GM23338 (cell line): ENCODE results near the gene FAM53A. TPM values are rescaled to one million over a fixed set of nuclear protein-coding genes. Genes with fewer than 3 reads are reported as not detected.

Experiments
- ATAC-seq: fragments of 200-7000 bp; cut with Tn5 transposase; 3 replicates; pipeline ENCODE4 v1.9.1; 2020
- DNase-seq: peaks from one replicate; pipeline ENCODE4 v3.0.0-alpha.2; 2015; ENCODE audit warnings: low spot score
- H2AFZ ChIP-seq: fragments of 200-600 bp; sonication (generic); 2 replicates; pipeline ENCODE4 v1.8.0; 2016; ENCODE audit warnings: antibody characterized with exemption, mild to moderate bottlenecking, moderate library complexity
- H3F3A ChIP-seq: fragments of 200-600 bp; sonication (generic); replicated peaks from 2 replicates; pipeline ENCODE4 v1.8.0; 2017; ENCODE audit warnings: antibody characterized with exemption, mixed run types, low read depth
- H3K27ac ChIP-seq: fragments of 200-600 bp; sonication (generic); 2 replicates; pipeline ENCODE4 v1.6.1; 2016; ENCODE audit warnings: low read depth
- H3K27me3 ChIP-seq: fragments of 200-600 bp; sonication (generic); 2 replicates; pipeline ENCODE4 v1.8.0; 2016; ENCODE audit warnings: mild to moderate bottlenecking, mixed run types, moderate library complexity; ENCODE audit not compliant: insufficient read depth
- H3K36me3 ChIP-seq: fragments of 200-600 bp; sonication (generic); 2 replicates; pipeline ENCODE4 v1.8.0; 2016; ENCODE audit warnings: mild to moderate bottlenecking; ENCODE audit not compliant: insufficient read depth
- H3K4me1 ChIP-seq: fragments of 200-600 bp; sonication (generic); 2 replicates; pipeline ENCODE4 v1.8.0; 2016; ENCODE audit warnings: mild to moderate bottlenecking, moderate library complexity; ENCODE audit not compliant: insufficient read depth
- H3K4me2 ChIP-seq: fragments of 200-600 bp; sonication (generic); 2 replicates; pipeline ENCODE4 v1.7.1; 2017; ENCODE audit warnings: mixed run types
- H3K4me3 ChIP-seq: fragments of 200-600 bp; sonication (generic); 2 replicates; pipeline ENCODE4 v1.6.1; 2016; ENCODE audit warnings: mixed run types
- H3K79me2 ChIP-seq: fragments of 200-600 bp; sonication (generic); replicated peaks from 2 replicates; pipeline ENCODE4 v1.8.0; 2017; ENCODE audit warnings: mild to moderate bottlenecking; ENCODE audit not compliant: insufficient read depth
- H3K9me2 ChIP-seq: fragments of 200-600 bp; sonication (generic); 2 replicates; pipeline ENCODE4 v1.8.0; 2017; ENCODE audit not compliant: insufficient read depth
- H4K20me1 ChIP-seq: fragments of 200-600 bp; sonication (generic); replicated peaks from 2 replicates; pipeline ENCODE4 v1.8.0; 2017; ENCODE audit warnings: mild to moderate bottlenecking; ENCODE audit not compliant: insufficient read depth
- H3K27ac Mint-ChIP-seq: 2 replicates; pipeline ENCODE4 v1.8.0; 2020; ENCODE audit warnings: inconsistent platforms, mild to moderate bottlenecking, moderate library complexity, mixed read lengths
- H3K27me3 Mint-ChIP-seq: 3 replicates; pipeline ENCODE4 v1.8.0; 2022; ENCODE audit warnings: low read depth, mild to moderate bottlenecking, moderate library complexity, mixed read lengths, inconsistent platforms; ENCODE audit not compliant: insufficient read depth, poor library complexity
- H3K36me3 Mint-ChIP-seq: 3 replicates; pipeline ENCODE4 v1.8.0; 2021; ENCODE audit warnings: low read depth, mild to moderate bottlenecking, inconsistent platforms, moderate library complexity, mixed read lengths
- H3K4me1 Mint-ChIP-seq: 3 replicates; pipeline ENCODE4 v1.8.0; 2020; ENCODE audit warnings: mild to moderate bottlenecking, inconsistent platforms, mixed read lengths
- H3K4me3 Mint-ChIP-seq: 3 replicates; pipeline ENCODE4 v1.8.0; 2021; ENCODE audit warnings: moderate library complexity, mild to moderate bottlenecking, inconsistent platforms, mixed read lengths
- H3K9me3 Mint-ChIP-seq: 3 replicates; pipeline ENCODE4 v1.8.0; 2020; ENCODE audit warnings: moderate library complexity, mild to moderate bottlenecking, inconsistent platforms, mixed read lengths
- CREB1 ChIP-seq: fragments of 250-450 bp; sonication (Bioruptor Pico); IDR thresholded peaks from 2 replicates; pipeline ENCODE4 v1.5.0; 2020; ENCODE audit warnings: low read depth, mild to moderate bottlenecking, moderate library complexity
- EZH2 ChIP-seq: fragments of 200-600 bp; sonication (generic); IDR thresholded peaks from one replicate; pipeline ENCODE4 v1.8.0; 2017; ENCODE audit warnings: antibody characterized with exemption, mild to moderate bottlenecking, low read depth; ENCODE audit not compliant: unreplicated experiment
- EZH2phosphoT487 ChIP-seq: fragments of 200-600 bp; sonication (generic); IDR thresholded peaks from one replicate; pipeline ENCODE4 v1.8.1; 2018; ENCODE audit warnings: antibody characterized with exemption; ENCODE audit not compliant: unreplicated experiment
- JUNB ChIP-seq: IDR thresholded peaks from one replicate; pipeline ENCODE4 v1.6.1; 2016; ENCODE audit warnings: antibody characterized with exemption; ENCODE audit not compliant: unreplicated experiment
- NANOG ChIP-seq: IDR thresholded peaks from 2 replicates; pipeline ENCODE4 v1.6.1; 2016; ENCODE audit warnings: antibody characterized with exemption, borderline replicate concordance
- POLR2AphosphoS5 ChIP-seq: IDR thresholded peaks from 2 replicates; pipeline ENCODE4 v1.6.1; 2016; ENCODE audit warnings: antibody characterized with exemption, low read depth
- STAT1 ChIP-seq: IDR thresholded peaks from one replicate; pipeline ENCODE4 v1.6.1; 2016; ENCODE audit warnings: antibody characterized with exemption; ENCODE audit not compliant: unreplicated experiment
- ZNF114 ChIP-seq: fragments of 250-450 bp; sonication (Bioruptor Pico); IDR thresholded peaks from 2 replicates; pipeline ENCODE4 v1.5.0; 2020; ENCODE audit warnings: mild to moderate bottlenecking, moderate library complexity
- ZNF331 ChIP-seq: fragments of 250-450 bp; sonication (Bioruptor Pico); IDR thresholded peaks from 2 replicates; pipeline ENCODE4 v1.5.0; 2020; ENCODE audit warnings: low read depth, mild to moderate bottlenecking, moderate library complexity
- polyA plus RNA-seq: library from polyadenylated mRNA; unstranded; fragments of >200 nt; fragmentation: Nextera tagmentation; extraction: Ambion mirVana; gene quantifications from 2 replicates; pipeline ENCODE4 v1.2.1, GENCODE V29; 2016
- total RNA-seq: library from RNA; depleted of rRNA; stranded (reverse); fragments of >200 nt; shearing (Covaris generic); gene quantifications from 2 replicates; pipeline ENCODE4 v1.2.3, GENCODE V29; 2014
- TF ChIP-seq, protein P1 (sequence below): IDR thresholded peaks from one replicate; pipeline ENCODE4 v1.6.1; 2018; ENCODE audit warnings: antibody characterized with exemption; ENCODE audit not compliant: unreplicated experiment
- TF ChIP-seq, protein P2 (sequence below): IDR thresholded peaks from 2 replicates; pipeline ENCODE4 v1.6.1; 2016; ENCODE audit warnings: antibody characterized with exemption
- TF ChIP-seq, protein P3 (sequence below), 2 experiments: fragments of 200-600 bp in 1 of 2; sonication (generic) in 1 of 2; conservative IDR thresholded peaks; 2 replicates each; pipeline versions ENCODE4 v1.5.1 to v1.6.1; 2016 to 2017; ENCODE audit warnings: antibody characterized with exemption in 2 of 2, low read depth in 2 of 2, mild to moderate bottlenecking in 2 of 2, moderate library complexity in 1 of 2
- TF ChIP-seq, protein P4 (sequence below): fragments of 250-450 bp; sonication (Bioruptor Pico); IDR thresholded peaks from 2 replicates; pipeline ENCODE4 v1.5.0; 2020; ENCODE audit warnings: mild to moderate bottlenecking, moderate library complexity

FAM53A gene
- total and polyA plus RNA-seq, 2 experiments from 2014 or later: 1.1 to 3.1 TPM

DNA sequence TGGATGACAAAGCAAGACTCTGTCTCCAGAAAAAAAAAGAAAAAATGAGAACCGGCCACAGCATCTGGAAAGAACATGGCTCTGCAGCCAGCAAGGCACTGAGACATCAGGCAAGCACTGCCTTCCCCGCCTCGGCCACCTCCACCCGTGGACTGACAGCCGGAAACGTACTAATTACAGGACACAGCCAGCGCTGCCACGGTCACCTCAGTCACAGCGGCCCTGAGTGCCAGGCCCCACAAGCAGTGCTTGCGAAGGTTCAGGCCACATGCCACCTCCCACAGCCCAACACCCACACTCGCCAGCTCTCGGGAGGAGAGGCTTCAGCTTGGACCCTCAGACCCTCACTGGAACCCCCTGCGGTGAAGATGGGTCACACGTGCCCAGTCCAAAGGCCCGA, 16.8 kb downstream of the FAM53A start:
- Histone ChIP-seq H3K9me2 (no peaks in the 10 kb centered on the region), H3F3A (no peaks in the 10 kb centered on the region), H3K79me2 (no peaks in the 10 kb centered on the region), H3K4me1 (no peaks in the 10 kb centered on the region), H3K4me2 (no peak overlapping the region), H4K20me1 (no peaks in the 10 kb centered on the region), H3K36me3 (no peaks in the 10 kb centered on the region), H3K27me3 (no peaks in the 10 kb centered on the region), H2AFZ (no peak overlapping the region), H3K27ac (no peak overlapping the region), H3K4me3 (no peak overlapping the region)
- DNase-seq (no peak), ATAC-seq (no peak)
- H3K4me3 Mint-ChIP-seq: no peak overlapping the region
- H3K27ac Mint-ChIP-seq: no peak overlapping the region
- H3K36me3 Mint-ChIP-seq: no peaks in the 10 kb centered on the region
- peaks cover 7% of the 10 kb centered on the region; the same call in 1 of the 3 replicates for H3K4me1 Mint-ChIP-seq
- no peaks in the 10 kb centered on the region; the same call in 2 of the 3 replicates for H3K9me3 Mint-ChIP-seq
- TF ChIP-seq, protein P1, sequence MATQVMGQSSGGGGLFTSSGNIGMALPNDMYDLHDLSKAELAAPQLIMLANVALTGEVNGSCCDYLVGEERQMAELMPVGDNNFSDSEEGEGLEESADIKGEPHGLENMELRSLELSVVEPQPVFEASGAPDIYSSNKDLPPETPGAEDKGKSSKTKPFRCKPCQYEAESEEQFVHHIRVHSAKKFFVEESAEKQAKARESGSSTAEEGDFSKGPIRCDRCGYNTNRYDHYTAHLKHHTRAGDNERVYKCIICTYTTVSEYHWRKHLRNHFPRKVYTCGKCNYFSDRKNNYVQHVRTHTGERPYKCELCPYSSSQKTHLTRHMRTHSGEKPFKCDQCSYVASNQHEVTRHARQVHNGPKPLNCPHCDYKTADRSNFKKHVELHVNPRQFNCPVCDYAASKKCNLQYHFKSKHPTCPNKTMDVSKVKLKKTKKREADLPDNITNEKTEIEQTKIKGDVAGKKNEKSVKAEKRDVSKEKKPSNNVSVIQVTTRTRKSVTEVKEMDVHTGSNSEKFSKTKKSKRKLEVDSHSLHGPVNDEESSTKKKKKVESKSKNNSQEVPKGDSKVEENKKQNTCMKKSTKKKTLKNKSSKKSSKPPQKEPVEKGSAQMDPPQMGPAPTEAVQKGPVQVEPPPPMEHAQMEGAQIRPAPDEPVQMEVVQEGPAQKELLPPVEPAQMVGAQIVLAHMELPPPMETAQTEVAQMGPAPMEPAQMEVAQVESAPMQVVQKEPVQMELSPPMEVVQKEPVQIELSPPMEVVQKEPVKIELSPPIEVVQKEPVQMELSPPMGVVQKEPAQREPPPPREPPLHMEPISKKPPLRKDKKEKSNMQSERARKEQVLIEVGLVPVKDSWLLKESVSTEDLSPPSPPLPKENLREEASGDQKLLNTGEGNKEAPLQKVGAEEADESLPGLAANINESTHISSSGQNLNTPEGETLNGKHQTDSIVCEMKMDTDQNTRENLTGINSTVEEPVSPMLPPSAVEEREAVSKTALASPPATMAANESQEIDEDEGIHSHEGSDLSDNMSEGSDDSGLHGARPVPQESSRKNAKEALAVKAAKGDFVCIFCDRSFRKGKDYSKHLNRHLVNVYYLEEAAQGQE: no peak
- TF ChIP-seq CREB1 (CRISPR knock-in tag): no peak
- TF ChIP-seq ZNF114 (CRISPR knock-in tag): no peak
- TF ChIP-seq EZH2: no peak
- TF ChIP-seq, protein P2, sequence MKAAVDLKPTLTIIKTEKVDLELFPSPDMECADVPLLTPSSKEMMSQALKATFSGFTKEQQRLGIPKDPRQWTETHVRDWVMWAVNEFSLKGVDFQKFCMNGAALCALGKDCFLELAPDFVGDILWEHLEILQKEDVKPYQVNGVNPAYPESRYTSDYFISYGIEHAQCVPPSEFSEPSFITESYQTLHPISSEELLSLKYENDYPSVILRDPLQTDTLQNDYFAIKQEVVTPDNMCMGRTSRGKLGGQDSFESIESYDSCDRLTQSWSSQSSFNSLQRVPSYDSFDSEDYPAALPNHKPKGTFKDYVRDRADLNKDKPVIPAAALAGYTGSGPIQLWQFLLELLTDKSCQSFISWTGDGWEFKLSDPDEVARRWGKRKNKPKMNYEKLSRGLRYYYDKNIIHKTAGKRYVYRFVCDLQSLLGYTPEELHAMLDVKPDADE: no peak
- no peak for TF ChIP-seq JUNB
- TF ChIP-seq STAT1: no peak
- TF ChIP-seq, protein P3, sequence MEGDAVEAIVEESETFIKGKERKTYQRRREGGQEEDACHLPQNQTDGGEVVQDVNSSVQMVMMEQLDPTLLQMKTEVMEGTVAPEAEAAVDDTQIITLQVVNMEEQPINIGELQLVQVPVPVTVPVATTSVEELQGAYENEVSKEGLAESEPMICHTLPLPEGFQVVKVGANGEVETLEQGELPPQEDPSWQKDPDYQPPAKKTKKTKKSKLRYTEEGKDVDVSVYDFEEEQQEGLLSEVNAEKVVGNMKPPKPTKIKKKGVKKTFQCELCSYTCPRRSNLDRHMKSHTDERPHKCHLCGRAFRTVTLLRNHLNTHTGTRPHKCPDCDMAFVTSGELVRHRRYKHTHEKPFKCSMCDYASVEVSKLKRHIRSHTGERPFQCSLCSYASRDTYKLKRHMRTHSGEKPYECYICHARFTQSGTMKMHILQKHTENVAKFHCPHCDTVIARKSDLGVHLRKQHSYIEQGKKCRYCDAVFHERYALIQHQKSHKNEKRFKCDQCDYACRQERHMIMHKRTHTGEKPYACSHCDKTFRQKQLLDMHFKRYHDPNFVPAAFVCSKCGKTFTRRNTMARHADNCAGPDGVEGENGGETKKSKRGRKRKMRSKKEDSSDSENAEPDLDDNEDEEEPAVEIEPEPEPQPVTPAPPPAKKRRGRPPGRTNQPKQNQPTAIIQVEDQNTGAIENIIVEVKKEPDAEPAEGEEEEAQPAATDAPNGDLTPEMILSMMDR (conservative IDR thresholded peaks at IDR 0.05; ENCODE audit: low read depth in 2 of 2): no peak
- no peak for TF ChIP-seq EZH2phosphoT487
- TF ChIP-seq, protein P4, sequence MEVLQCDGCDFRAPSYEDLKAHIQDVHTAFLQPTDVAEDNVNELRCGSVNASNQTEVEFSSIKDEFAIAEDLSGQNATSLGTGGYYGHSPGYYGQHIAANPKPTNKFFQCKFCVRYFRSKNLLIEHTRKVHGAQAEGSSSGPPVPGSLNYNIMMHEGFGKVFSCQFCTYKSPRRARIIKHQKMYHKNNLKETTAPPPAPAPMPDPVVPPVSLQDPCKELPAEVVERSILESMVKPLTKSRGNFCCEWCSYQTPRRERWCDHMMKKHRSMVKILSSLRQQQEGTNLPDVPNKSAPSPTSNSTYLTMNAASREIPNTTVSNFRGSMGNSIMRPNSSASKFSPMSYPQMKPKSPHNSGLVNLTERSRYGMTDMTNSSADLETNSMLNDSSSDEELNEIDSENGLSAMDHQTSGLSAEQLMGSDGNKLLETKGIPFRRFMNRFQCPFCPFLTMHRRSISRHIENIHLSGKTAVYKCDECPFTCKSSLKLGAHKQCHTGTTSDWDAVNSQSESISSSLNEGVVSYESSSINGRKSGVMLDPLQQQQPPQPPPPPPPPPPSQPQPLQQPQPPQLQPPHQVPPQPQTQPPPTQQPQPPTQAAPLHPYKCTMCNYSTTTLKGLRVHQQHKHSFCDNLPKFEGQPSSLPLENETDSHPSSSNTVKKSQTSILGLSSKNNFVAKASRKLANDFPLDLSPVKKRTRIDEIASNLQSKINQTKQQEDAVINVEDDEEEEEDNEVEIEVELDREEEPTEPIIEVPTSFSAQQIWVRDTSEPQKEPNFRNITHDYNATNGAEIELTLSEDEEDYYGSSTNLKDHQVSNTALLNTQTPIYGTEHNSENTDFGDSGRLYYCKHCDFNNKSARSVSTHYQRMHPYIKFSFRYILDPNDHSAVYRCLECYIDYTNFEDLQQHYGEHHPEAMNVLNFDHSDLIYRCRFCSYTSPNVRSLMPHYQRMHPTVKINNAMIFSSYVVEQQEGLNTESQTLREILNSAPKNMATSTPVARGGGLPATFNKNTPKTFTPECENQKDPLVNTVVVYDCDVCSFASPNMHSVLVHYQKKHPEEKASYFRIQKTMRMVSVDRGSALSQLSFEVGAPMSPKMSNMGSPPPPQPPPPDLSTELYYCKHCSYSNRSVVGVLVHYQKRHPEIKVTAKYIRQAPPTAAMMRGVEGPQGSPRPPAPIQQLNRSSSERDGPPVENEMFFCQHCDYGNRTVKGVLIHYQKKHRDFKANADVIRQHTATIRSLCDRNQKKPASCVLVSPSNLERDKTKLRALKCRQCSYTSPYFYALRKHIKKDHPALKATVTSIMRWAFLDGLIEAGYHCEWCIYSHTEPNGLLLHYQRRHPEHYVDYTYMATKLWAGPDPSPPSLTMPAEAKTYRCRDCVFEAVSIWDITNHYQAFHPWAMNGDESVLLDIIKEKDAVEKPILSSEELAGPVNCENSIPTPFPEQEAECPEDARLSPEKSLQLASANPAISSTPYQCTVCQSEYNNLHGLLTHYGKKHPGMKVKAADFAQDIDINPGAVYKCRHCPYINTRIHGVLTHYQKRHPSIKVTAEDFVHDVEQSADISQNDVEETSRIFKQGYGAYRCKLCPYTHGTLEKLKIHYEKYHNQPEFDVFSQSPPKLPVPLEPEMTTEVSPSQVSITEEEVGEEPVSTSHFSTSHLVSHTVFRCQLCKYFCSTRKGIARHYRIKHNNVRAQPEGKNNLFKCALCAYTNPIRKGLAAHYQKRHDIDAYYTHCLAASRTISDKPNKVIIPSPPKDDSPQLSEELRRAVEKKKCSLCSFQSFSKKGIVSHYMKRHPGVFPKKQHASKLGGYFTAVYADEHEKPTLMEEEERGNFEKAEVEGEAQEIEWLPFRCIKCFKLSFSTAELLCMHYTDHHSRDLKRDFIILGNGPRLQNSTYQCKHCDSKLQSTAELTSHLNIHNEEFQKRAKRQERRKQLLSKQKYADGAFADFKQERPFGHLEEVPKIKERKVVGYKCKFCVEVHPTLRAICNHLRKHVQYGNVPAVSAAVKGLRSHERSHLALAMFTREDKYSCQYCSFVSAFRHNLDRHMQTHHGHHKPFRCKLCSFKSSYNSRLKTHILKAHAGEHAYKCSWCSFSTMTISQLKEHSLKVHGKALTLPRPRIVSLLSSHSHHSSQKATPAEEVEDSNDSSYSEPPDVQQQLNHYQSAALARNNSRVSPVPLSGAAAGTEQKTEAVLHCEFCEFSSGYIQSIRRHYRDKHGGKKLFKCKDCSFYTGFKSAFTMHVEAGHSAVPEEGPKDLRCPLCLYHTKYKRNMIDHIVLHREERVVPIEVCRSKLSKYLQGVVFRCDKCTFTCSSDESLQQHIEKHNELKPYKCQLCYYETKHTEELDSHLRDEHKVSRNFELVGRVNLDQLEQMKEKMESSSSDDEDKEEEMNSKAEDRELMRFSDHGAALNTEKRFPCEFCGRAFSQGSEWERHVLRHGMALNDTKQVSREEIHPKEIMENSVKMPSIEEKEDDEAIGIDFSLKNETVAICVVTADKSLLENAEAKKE: no peak
- no peak for TF ChIP-seq NANOG
- no peak for TF ChIP-seq ZNF331 (CRISPR knock-in tag)
- TF ChIP-seq POLR2AphosphoS5: no peak
- peaks cover 7% of the 10 kb centered on the region for H3K27me3 Mint-ChIP-seq
